Heart left ventricle (tissue), 13 donors: Measurements from ENCODE around the gene CD164L2.

Experiments
- POLR2A ChIP-seq, 2 donors: fragments of 450-650 bp; IDR thresholded peaks; one replicate each; pipeline ENCODE4 v1.6.1; 2017; ENCODE audit warnings: antibody characterized with exemption in 2 of 2, mild to moderate bottlenecking in 2 of 2, moderate library complexity in 2 of 2
- TF ChIP-seq, protein P1 (sequence below), 12 donors: fragments of 200-600 bp; sonication (generic) in 4 of 12; IDR thresholded peaks; one replicate each; pipeline versions ENCODE4 v1.5.0 to v1.8.0; 2018 to 2022; ENCODE audit warnings: antibody characterized with exemption in 12 of 12, mild to moderate bottlenecking in 5 of 12
- donor health status: ischemic (EF 13 %, LVEDD 7.1; RV severe dilation, severe dysfunction).
- donor health status: DM: no; HTN: yes; CAD: no.
- donor health status: DM: no; HTN: no; CAD: no.
- donor health status: ischemic (EF 25% LVEDD 6.9; RV normal size, moderate dysfunction).
- donor health status: ischemic (EF 25% LVEDD 5.7; RV mildly dilated, moderate dysfunction).
- donor health status: ischemic (EF 35%, LVEDD 5.7; RV mildly dilated, moderate dysfunction).
- donor health status: nonischemic (EF 11% LVEDD 7.7; RV severe dilation, severe dysfunction).
- donor health status: DM: yes; HTN: yes; CAD: no.
- donor health status: PGD.
- donor health status: ischemic (EF 29% LVEDD 5.4; RV normal size, mild dysfunction).
- donor health status: nonischemic (EF 23%, LVEDD 6.1; RV moderate dilation, normal function).

DNA sequence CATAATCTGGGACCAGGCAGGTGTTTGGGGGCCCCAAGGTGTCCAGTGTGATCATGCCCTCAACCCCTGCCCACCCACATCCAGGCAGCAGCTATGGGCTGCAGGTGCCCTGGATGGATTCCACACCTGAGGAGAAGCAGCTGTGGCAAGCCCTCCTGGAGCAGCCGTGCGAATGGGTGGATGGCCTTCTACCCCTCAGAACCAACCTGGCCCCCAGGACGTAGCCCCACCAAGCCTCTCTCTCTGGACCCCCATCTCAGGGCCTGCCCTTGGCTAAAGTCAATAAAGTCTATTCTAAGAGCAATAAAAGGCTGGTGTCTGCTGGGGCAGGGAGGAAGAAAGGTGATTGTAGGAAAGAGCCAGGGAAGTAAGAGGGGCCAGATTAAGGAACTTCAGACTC is 29.5 kb downstream of the CD164L2 start:
- TF ChIP-seq, protein P1, sequence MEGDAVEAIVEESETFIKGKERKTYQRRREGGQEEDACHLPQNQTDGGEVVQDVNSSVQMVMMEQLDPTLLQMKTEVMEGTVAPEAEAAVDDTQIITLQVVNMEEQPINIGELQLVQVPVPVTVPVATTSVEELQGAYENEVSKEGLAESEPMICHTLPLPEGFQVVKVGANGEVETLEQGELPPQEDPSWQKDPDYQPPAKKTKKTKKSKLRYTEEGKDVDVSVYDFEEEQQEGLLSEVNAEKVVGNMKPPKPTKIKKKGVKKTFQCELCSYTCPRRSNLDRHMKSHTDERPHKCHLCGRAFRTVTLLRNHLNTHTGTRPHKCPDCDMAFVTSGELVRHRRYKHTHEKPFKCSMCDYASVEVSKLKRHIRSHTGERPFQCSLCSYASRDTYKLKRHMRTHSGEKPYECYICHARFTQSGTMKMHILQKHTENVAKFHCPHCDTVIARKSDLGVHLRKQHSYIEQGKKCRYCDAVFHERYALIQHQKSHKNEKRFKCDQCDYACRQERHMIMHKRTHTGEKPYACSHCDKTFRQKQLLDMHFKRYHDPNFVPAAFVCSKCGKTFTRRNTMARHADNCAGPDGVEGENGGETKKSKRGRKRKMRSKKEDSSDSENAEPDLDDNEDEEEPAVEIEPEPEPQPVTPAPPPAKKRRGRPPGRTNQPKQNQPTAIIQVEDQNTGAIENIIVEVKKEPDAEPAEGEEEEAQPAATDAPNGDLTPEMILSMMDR (IDR thresholded peaks at IDR 0.05), result no peak
- TF ChIP-seq POLR2A (IDR thresholded peaks at IDR 0.05), result no peak
